GM23248 (cell line): ENCODE measurements around the gene TFB1M. TPM values are rescaled to one million over a fixed set of nuclear protein-coding genes. Genes with fewer than 3 reads are reported as not detected.
A peak's percentile ranks its signal among the peaks of the same experiment; 100 is the strongest.
"Not testable (repeated sequence)": the region's sequence is repeated elsewhere in the genome, so short reads cannot be mapped to it uniquely, and the experiment has no call there.

Experiments
- DNase-seq: peaks from one replicate; pipeline ENCODE4 v3.0.0-alpha.2; 2015
- H2AFZ ChIP-seq: fragments of 200-600 bp; sonication (generic); 2 replicates; pipeline ENCODE4 v1.6.1; 2016; ENCODE audit warnings: antibody characterized with exemption
- H3F3A ChIP-seq: fragments of 200-600 bp; sonication (generic); 2 replicates; pipeline ENCODE4 v1.6.1; 2016; ENCODE audit warnings: mild to moderate bottlenecking, antibody characterized with exemption, mixed run types; ENCODE audit not compliant: insufficient read depth
- H3K27ac ChIP-seq: fragments of 200-600 bp; sonication (generic); 2 replicates; pipeline ENCODE4 v1.5.1; 2016; ENCODE audit warnings: mild to moderate bottlenecking
- H3K27me3 ChIP-seq: fragments of 200-600 bp; sonication (generic); replicated peaks from 2 replicates; pipeline ENCODE4 v1.6.1; 2016; ENCODE audit warnings: mild to moderate bottlenecking; ENCODE audit not compliant: insufficient read depth
- H3K36me3 ChIP-seq: fragments of 200-600 bp; sonication (generic); 2 replicates; pipeline ENCODE4 v1.6.1; 2016; ENCODE audit warnings: low read depth, mild to moderate bottlenecking
- H3K4me1 ChIP-seq: fragments of 200-600 bp; sonication (generic); 2 replicates; pipeline ENCODE4 v1.6.1; 2016; ENCODE audit warnings: mild to moderate bottlenecking; ENCODE audit not compliant: insufficient read depth
- H3K4me2 ChIP-seq: fragments of 200-600 bp; sonication (generic); one replicate; pipeline ENCODE4 v1.6.1; 2016; ENCODE audit warnings: mild to moderate bottlenecking; ENCODE audit not compliant: unreplicated experiment
- H3K4me3 ChIP-seq: fragments of 200-600 bp; sonication (generic); 2 replicates; pipeline ENCODE4 v1.5.1; 2016; ENCODE audit warnings: mild to moderate bottlenecking
- H3K79me2 ChIP-seq: fragments of 200-600 bp; sonication (generic); 2 replicates; pipeline ENCODE4 v1.6.1; 2016; ENCODE audit warnings: mild to moderate bottlenecking; ENCODE audit not compliant: insufficient read depth
- H3K9ac ChIP-seq: fragments of 200-600 bp; sonication (generic); 2 replicates; pipeline ENCODE4 v1.6.1; 2016; ENCODE audit warnings: mild to moderate bottlenecking
- H3K9me2 ChIP-seq: fragments of 200-600 bp; sonication (generic); 2 replicates; pipeline ENCODE4 v1.6.1; 2016; ENCODE audit warnings: mixed run types, mild to moderate bottlenecking, moderate library complexity; ENCODE audit not compliant: insufficient read depth
- H3K9me3 ChIP-seq: fragments of 200-600 bp; sonication (generic); one replicate; pipeline ENCODE4 v1.6.1; 2017; ENCODE audit warnings: low read depth
- H4K20me1 ChIP-seq: fragments of 200-600 bp; sonication (generic); 2 replicates; pipeline ENCODE4 v1.6.0; 2016; ENCODE audit not compliant: insufficient read depth
- EZH2 ChIP-seq: fragments of 200-600 bp; sonication (generic); IDR thresholded peaks from 2 replicates; pipeline ENCODE4 v1.6.1; 2018; ENCODE audit warnings: antibody characterized with exemption, mild to moderate bottlenecking; ENCODE audit not compliant: insufficient read depth, poor library complexity, severe bottlenecking
- EZH2phosphoT487 ChIP-seq: fragments of 200-600 bp; sonication (generic); IDR thresholded peaks from 2 replicates; pipeline ENCODE4 v1.6.1; 2018; ENCODE audit warnings: antibody characterized with exemption, moderate library complexity, mild to moderate bottlenecking, low read depth; ENCODE audit not compliant: insufficient read depth
- WGBS, 2 experiments: methylation state at CpG; one replicate each; pipeline ENCODE4 v1.1.6; 2015 to 2017; ENCODE audit warnings: low lambda C conversion rate in 2 of 2, low coverage in 1 of 2; ENCODE audit errors: missing lambda C conversion rate in 2 of 2; 5-methylcytosine and 5-hydroxymethylcytosine counted together
- in situ Hi-C: fragments of 300-500 bp; cut with MboI; formaldehyde crosslinking; loops from 2 replicates; pipeline ENCODE4 v1.15.0; 2020
- polyA plus RNA-seq: library from polyadenylated mRNA; unstranded; fragments of >200 nt; fragmentation: Nextera tagmentation; extraction: Ambion mirVana; gene quantifications from 2 replicates; pipeline ENCODE4 v1.2.1, GENCODE V29; 2016
- total RNA-seq: library from RNA; depleted of rRNA; stranded (reverse); fragments of >200 nt; shearing (Covaris generic); gene quantifications from 2 replicates; pipeline ENCODE4 v1.2.3, GENCODE V29; 2014

TFB1M gene
- total and polyA plus RNA-seq, 2 experiments from 2014 or later, result 9.0 to 14.0 TPM

GRCh38 chr6:155314773-155315515 lies 660 bp upstream of the TFB1M start:
- no peaks in the 10 kb centered on the region for H3K36me3 ChIP-seq
- peak overlapping the region; percentile 72 for H3K27ac ChIP-seq
- peaks cover 18% of the 10 kb centered on the region for H3K4me1 ChIP-seq
- DNase-seq, result peak; percentile 88
- peak overlapping the region; percentile 80 for H3K4me2 ChIP-seq
- no peaks in the 10 kb centered on the region for H3K9me3 ChIP-seq
- H3K9ac ChIP-seq, result peak overlapping the region; percentile 79
- no peaks in the 10 kb centered on the region for H3K9me2 ChIP-seq
- peak overlapping the region; percentile 78 for H3K4me3 ChIP-seq
- in situ Hi-C loops, result no loop called here
- TF ChIP-seq EZH2phosphoT487 (no peak), EZH2 (no peak)
- peaks cover 10% of the 10 kb centered on the region for H3K79me2 ChIP-seq
- 2 to 4% methylated on average over 20 of the region's 20 CpGs for WGBS, 2 experiments
- peaks cover 18% of the 10 kb centered on the region; the same call in 1 of the 2 replicates for H3F3A ChIP-seq
- H3K27me3 ChIP-seq, result no peaks in the 10 kb centered on the region
- H2AFZ ChIP-seq, result peak overlapping the region; percentile 90
- H4K20me1 ChIP-seq, result no peaks in the 10 kb centered on the region

- peak overlapping the region; percentile 79 for H3K9ac ChIP-seq
- TF ChIP-seq EZH2 (no peak), EZH2phosphoT487 (no peak)
- peak overlapping the region; percentile 90 for H2AFZ ChIP-seq
- no peaks in the 10 kb centered on the region for H4K20me1 ChIP-seq
- H3K4me1 ChIP-seq, result peaks cover 18% of the 10 kb centered on the region
- H3K4me2 ChIP-seq, result peak overlapping the region; percentile 93
- peaks cover 18% of the 10 kb centered on the region; the same call in 1 of the 2 replicates for H3F3A ChIP-seq
- no peaks in the 10 kb centered on the region for H3K27me3 ChIP-seq
- H3K79me2 ChIP-seq, result peaks cover 10% of the 10 kb centered on the region
- H3K9me2 ChIP-seq, result no peaks in the 10 kb centered on the region
- no peak overlapping the region for H3K27ac ChIP-seq
- 1 to 3% methylated on average over 15 of the region's 15 CpGs for WGBS, 2 experiments
- H3K4me3 ChIP-seq, result peak overlapping the region; percentile 78
- H3K9me3 ChIP-seq, result no peaks in the 10 kb centered on the region
- peak; percentile 33 for DNase-seq
- in situ Hi-C loops, result no loop called here
- H3K36me3 ChIP-seq, result no peaks in the 10 kb centered on the region
These were observed 637 bp downstream of the TFB1M start for GRCh38 chr6:155313602-155314091.

GRCh38 chr6:155312950-155313349 lies 1.3 kb downstream of the TFB1M start:
- H3K9me3 ChIP-seq, H3K27ac ChIP-seq, H3K27me3 ChIP-seq, H3K36me3 ChIP-seq, in situ Hi-C loops, H3K9me2 ChIP-seq, DNase-seq, H4K20me1 ChIP-seq, H3K79me2 ChIP-seq: not testable (repeated sequence)
- H3K4me1 ChIP-seq, result peaks cover 18% of the 10 kb centered on the region
- peak overlapping the region; percentile 78 for H3K4me3 ChIP-seq
- WGBS, 2 experiments, result 92 to 93% methylated on average over 7 of the region's 7 CpGs
- peak overlapping the region; percentile 79; the same call in 1 of the 2 replicates for H3K9ac ChIP-seq
- H3F3A ChIP-seq, result peaks cover 18% of the 10 kb centered on the region; the same call in 1 of the 2 replicates
- H2AFZ ChIP-seq, result peak overlapping the region; percentile 90; the same call in 1 of the 2 replicates
- peak overlapping the region; percentile 93 for H3K4me2 ChIP-seq

GRCh38 chr6:155311583-155311982 lies 2.7 kb downstream of the TFB1M start:
- Histone ChIP-seq H3K9me3 (no peaks in the 10 kb centered on the region), H3K9ac (no peak overlapping the region), H3K27me3 (no peaks in the 10 kb centered on the region), H3K79me2 (peaks cover 10% of the 10 kb centered on the region), H4K20me1 (no peaks in the 10 kb centered on the region), H3K4me3 (no peak overlapping the region), H3K9me2 (no peaks in the 10 kb centered on the region), H3F3A (peaks cover 18% of the 10 kb centered on the region; the same call in 1 of the 2 replicates), H3K4me2 (no peak overlapping the region), H3K27ac (no peak overlapping the region), H3K36me3 (no peaks in the 10 kb centered on the region), H3K4me1 (peaks cover 18% of the 10 kb centered on the region), H2AFZ (no peak overlapping the region)
- WGBS, 2 experiments, result 97 to 98% methylated on average over 2 of the region's 2 CpGs
- no peak for DNase-seq
- TF ChIP-seq EZH2phosphoT487, result no peak
- TF ChIP-seq EZH2, result no peak
- in situ Hi-C loops, result no loop called here
